Limb (tissue), 2 donors: Measurements from ENCODE around the gene H2BK1.

Experiments used
- DNase-seq, 2 donors: peaks; one replicate each; pipeline ENCODE4 v3.0.0-alpha.2; 2016; ENCODE audit errors: extremely low spot score in 2 of 2

H2BK1 gene

DNA sequence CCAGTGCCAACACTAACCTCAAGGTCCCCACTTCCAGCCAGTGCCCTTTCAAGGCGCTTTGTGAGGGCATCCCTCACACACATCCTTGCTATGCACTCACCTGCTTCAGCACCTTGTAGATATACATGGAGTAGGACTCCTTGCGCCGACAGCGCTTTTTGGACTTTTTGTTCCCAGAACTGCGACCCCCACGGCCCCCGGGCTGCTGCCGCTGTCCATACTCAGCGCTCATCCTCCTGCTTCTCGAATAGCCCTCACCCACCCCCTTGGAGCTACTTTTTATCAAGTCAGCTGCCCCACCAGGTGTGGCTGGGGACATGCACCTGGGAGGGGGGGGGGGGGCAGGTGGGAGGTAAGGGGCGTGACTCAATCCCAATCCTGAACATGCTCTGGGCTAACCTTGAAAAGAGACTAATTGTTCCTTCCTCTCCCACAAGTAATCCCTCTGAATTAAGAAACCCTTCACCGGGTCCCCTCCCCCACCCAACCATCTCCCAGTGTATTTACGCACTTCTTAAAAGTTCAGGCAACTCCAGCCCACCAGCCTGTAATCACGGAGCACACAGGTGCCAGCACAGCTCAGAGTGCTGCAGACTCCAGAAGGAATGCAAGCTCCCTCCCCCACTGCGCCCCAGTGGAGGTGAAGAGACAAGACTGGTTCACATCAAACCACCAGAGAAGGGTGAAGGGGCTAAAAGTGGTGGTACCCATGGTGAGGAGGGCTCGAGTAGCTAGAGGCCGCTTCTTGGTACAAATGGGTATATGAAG, at the start of gene H2BK1:
Gene H2BK1 (minus strand): TSS at position 402 of the 768 bp plus-strand sequence. CDS start 170 bp downstream, at position 232.
- DNase-seq: no peak

DNA sequence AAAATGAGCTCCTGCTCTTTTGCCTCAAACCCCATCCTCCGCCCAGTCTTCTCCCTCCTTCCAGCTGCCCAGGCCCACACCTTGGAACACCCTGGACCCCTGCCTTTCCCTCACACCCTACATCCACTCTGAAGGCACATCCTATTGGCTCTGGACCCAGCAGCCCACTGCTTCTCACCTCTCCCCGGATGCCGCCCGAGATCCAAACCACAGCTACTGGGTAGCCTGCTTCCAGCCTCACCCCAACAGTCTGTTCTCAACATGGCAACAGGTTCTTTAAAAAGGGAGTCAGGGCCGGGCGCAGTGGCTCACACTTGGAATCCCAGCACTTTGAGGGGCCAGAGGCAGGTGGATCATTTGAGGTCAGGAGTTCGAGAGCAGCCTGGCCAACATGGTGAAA, 47.7 kb upstream of the H2BK1 start:
- DNase-seq: no peak

DNA sequence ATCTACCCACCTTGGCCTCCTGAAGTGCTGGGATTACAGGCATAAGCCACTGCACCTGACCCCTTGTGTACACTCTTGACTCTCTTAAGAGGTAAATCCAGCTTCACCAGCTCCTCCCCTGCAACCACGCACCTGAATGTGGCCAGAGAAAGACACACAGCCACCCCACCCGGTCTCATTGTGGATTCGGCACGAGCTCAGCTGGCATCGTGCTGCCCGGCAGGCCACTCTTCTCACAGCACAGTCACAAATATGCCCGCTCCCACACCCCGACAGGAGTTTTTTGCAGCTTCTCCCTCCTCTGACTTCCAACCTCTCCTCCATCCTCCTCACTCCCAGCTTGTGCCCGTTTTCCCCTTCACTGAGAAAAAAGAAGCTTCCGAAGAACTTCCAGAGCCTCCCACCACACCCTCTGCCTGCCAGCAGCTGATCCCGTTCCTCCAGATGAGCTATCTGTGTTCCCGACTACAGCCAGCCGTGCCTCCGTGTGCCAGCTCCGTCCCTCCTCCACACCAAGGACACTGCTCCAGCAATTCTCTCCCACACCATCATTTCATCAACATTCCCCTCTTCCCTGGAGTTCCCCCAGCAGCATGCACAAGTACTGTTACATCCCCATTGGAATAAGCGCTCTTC, 46.2 kb upstream of the H2BK1 start:
- DNase-seq: no peak

DNA sequence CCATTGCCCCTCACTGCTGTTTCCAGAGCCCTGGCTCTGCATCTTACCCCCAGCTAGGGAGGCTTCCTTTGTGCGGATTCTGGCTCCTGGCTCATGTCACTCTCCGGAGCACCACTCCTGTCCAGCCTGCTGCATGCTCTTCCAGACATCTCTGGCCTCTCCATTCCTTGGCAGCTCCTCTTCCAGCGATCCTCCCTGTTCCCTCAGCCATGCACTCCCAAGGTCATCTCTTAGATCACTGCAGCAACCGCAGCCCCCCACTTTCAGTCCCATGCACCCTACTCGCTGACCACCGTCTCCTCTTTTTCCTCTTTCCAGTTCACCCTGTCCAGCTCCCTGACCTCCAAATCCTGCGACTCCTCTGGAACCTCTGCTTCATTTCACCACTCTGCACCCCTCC, 45.1 kb upstream of the H2BK1 start:
- DNase-seq: no peak

DNA sequence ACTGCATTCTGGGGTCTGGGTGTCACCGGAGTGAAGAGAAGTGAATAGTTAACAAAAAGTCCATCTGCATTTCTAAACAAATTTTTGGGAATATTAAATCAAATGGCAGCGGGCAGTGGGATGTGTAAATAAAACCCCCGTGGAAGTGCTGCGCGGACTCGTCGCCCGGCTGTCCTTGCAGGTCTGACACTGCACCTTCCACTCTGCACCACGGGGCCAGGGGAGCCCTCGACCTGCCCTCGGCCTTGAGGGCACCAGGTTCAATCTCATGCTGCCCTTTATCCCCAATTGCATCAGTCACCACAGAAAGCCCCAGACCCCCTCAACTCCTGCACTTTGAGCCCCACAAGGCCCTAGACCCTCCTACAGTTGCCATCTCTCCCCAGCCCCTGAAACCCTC, 44.6 kb upstream of the H2BK1 start:
- no peak for DNase-seq

DNA sequence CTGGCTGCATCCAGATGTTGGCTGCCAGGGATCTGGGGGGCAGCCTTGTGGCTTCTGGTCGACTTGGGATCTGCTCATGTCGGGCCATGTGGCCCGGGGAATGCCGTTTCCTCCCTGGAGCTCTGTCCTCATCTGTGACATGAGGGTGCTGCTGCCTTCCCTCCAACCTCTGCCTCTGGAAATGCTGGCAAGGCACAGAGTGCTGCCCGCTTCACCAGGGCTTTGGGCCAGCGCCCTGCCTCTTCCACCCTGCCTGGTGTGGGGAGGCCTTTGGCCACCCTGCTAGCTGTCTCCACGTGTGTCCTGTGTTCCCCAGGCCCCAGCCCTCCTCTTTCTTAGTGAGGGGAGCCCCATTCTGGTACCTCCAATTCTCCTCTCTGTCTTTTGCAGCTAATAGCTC, 44.0 kb upstream of the H2BK1 start:
- DNase-seq: no peak

DNA sequence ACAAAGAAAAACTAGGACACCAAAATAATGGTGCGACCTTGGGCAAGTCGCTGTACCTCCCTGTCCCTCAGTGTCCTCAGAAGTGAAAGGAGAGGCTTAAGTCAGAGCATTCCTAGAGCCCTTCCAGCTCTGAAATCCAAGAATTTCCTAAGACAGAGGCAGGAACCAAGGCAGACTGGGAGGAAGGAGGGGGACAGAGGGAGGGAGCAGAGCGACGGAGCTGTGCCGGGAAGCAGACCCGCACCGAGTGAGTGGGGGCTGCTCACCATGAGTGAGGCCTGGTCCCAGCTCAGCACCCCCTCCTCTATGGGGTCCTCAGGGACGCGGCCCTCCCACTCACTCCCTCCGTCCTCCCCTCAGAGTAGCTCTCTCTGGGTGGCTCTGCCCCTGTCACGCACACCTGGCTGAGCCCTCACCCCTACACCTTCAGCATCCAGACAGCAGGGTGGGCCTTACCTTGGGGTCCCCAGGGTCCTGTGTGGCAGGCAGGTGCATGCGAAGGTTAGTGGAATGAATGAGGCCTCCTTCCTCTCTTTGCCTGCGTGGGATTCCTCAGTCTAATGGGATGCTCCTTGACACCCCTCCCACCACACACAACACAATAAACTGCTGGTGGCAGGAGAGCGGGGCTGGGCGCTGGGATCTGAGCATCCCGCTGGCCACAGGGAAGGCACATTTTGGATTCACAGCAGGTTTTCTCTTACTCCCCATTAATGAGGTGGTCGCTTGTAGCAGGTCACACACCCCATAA, 42.8 kb upstream of the H2BK1 start:
- DNase-seq: no peak

DNA sequence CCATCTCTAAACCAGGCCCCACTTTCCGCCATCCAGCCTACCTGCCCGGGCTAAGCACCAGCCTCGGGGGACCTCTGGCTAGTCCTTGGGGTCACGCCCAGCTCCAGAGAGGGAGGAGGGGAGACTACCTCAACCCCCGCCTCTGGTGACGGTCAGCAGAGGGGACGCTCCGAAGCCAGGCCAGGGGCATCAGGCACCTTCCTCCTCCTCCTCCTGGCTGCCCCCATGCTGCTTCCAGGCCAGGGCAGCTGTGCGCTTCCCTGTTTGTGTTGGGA, 42.2 kb upstream of the H2BK1 start:
- no peak for DNase-seq

DNA sequence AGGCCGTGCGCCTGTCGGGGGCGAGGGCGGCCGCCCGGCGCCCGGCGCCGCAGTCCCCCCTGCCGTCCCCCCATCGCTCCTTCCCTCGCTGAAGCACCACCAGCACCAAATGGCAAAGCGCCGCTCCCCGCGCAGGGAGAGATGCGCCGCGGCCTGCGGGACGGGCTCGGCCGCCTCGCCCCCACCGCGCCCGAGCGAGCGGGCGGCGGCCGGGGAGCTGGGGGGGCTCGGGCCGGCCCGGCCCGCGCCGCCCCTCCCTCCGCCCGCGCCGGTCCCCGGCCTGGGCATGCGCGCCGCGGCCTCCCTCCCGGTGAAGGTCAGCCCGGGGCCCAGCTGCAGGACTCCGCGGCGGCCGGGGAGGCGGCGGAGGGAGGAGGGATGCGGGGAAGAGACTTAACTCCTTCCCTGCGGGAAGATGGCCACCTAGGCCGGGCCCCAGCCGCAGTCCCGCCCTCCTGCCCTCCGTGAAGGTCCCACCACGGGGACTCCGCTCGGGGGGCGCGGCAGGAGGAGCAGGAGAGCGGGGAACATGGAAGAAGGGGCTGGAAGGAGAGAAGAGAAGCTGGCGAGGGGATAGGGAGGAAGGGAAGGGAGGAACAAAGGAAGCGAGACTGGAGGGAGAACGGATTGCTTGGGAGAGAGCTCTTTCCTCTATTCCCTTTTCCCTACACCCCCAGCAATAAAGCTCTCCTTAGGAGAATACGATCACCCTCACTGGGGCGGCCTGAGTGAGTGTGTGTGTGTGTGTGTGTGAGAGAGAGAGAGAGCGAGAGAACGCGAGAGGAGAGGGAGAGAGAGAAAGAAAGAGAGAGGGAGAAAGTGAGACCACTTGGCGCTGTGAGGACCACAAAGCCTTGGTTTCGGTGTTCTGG, 41.6 kb upstream of the H2BK1 start:
- DNase-seq: peak; percentile 77 to 89

DNA sequence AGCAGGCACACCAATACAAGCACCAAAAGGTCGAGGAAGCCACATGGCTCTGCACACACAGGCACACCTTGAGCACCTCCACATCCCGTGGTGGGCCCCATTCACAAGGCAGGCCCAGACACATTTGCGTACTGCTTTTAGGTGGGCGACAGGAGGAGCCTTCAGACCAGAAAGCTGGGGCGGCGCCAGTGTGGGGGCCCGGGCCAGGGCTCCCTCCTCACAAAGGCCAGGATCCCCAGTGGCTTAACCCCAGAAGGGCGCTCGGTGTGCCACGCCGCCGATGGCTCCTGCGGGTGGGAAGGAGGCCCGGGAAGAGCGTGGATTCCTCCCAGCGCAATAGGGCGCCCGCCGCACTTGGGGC, 41.0 kb upstream of the H2BK1 start:
- DNase-seq: peak in 1 of 2 donors; percentile 59

DNA sequence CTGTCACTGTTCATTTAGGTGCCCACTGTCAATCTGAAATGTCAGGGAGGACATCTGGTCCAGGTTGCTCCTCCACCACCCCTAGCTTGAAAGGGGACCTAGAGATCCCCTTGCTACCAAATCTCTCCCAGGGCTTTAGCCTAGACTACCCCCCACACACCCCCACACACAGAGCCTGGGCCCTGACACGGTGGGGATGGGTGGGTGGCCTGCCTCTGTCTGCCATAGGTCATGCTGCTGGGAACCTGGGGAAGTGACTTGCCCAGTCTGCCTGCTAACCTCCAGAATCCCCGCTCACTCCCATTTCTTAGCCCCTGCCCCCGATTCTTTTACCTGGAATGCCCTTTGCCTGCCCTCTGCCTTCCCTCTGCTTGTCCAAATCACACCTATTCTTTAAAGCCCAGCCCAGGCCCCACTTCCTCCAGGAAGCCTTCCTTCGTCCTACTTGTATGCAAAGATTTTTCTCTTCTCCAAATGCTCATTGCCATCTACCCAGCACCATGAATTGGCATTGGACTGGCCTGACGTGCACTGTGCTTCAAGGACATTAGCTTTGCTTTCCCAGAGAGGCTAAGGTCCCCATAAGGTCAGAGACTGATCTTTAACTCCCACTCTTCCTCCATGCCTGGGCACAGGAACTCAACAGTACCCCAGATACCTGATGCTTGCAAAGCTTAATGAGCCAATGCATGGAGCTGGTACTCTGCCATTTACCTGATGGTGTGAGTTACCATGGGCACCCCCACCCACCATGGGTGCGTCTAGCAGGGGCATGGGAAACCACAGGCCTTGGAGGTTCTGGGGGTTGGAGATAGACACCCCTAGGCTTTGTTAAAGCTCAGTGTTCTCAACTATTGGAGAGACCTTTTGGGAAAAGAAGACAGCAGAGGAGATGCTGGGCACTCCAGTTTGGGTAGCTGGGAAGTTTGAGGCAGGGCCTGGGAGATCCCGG, 40.2 kb upstream of the H2BK1 start:
- no peak for DNase-seq

DNA sequence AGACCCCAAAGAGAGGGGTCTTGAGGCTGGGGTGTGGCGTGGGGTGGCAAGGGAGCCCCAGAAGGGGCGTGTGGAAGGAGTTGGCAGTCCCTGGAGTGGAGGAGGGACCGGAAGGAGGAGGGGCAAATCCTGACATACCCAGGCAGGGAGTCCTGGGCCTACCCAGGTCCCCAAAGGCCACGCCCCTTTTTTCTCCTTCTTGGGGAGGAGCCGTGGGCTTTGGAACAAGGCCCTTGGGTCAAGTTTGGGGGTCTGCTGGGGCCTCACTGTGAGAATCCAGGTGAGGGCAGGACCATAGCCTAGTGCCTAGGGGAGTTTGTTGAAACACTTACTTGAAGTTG, 39.4 kb upstream of the H2BK1 start:
- peak; percentile 64 to 69 for DNase-seq

DNA sequence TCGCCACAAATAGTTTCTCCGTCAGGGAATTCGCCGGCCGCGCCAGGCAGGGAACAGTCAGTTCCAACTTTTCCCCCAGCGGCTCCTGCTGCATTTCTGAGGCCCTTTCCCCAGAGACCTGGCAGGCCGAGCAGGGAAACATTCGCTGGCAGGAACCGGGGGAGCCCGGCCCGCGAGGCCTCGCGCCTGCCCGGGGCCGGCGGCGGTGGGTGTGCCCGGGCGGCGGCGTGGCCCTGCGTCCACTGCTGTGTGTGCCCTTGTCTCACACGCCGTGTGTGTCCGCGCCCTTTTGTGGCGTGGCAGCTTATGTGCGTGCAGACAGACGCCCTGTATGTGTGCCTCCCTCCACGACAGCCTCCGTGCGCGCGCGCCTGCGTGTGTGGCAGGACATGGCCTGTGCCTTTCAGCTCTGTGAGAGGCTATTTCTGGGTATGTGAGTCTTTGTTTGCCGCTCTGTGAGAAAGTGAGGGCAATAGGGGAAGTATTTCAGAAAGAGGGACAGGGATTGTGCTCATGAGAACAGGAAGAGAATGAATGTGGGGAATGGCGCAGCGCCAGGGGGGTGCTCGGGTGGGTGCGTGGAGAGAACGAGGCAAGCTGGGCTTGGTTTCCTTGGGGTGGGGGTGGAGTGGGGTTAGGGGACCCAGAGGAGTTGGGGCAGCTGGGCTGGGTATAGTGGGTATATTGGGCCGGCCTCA, 38.9 kb upstream of the H2BK1 start:
- DNase-seq: peak; percentile 36 to 78

DNA sequence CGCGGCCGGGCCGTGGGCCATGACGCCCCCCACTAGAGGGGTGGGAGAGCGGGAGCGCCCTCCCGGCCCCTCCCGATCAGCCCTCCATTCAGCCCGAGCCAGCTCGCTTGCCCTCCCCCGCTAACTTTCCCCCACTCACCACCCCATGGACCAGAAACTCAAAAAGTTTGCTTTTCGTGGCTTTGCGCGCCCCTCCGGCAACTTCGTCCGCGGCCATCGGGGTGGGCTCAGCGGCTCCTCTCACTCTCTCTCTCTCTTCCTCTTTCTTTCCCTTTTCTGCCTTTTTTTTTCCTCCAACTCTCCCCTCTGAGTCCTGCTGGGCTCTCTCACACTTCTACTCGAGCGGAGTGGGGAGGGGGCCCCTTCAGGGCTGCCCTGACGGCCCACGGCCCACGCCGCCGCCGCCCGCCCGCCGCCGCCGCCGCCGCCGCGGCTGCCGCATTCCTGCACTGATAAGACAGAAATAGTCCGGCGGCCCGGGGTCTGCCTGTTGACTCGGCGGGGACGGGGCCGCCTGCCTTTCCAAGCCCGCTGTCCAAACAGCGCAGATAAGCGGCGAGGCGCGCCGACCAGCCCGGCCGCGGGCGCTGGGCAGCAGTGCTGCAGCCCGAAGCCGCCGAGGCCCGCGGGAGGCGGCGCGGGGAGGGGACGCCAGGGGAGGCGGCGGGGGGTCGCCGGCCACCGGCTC, 38.2 kb upstream of the H2BK1 start, which contains the start of gene SMARCD3:
Gene SMARCD3 (minus strand): TSS at position 349 of the 688 bp plus-strand sequence. CDS start 132 bp downstream, at position 217.
- DNase-seq: peak; percentile 79 to 87

DNA sequence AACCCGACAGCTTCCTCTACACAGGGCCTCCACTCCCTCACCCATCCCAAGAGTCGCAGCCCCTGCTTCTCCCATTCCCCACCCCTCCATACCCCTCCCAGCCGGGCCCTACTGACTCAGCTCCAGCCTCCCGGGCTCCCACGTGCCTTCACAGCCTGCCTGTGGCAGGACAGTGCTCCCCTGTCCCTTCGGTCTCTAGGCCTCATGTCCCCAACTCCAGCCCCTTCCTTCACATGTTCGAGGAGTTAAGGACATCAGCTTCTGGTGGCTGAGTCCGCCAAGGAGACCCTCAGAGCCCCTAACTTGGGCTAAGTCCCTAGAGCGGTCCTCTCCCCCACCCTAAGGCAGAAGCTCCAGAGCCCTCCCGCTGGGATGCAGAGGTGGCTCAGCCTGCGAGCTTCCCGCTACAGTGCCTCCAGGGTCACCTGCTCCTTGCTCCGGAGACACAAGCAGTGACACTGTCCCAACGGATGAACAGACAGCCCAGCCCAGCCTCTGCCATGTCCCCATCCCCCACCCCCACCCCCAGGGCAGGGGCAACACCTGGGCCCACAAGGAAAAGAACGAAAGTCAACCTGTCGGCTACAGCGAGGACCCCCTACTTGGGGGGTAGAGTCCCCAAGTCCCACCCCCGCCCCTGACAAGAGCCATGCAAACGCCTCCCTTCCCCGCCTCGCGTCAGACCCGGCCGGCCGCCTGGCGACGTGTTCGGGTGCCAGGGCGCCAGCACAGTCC, 37.5 kb upstream of the H2BK1 start:
- DNase-seq: peak in 1 of 2 donors; percentile 66

DNA sequence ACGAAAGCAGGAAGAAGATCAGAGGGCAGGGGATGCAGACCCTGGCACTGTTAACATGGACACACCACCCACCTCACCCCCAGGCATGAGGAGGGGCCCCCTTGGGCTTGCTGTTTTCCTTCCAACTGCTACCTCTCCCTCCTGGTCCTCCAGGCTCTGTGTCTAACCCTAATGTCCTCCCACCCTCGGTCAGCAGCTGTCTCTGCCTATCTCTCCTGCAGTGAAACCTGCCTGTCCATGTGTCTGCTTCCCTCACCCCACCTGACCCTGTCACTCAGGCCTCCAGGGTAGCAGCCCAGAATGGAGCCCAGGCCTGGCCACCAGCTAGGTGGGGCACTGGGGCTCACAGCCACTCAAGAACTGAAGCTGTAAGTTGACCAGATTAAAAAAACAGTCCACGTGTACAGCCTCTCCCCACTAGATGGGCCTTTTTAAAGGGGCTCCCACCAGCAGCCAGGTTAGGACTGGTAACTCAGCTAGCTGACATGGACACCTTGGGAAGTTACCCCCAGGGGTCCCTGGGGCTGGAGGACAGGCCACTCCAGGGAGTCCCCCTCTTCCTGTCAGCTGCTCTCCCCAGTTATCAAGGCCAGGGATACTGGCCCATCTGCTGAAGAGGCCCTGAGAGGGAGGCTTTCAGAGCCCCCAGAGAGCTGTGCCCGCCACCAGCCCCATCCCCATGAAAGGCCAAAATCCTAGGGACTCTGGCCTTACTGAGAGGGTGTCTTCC, 36.7 kb upstream of the H2BK1 start:
- peak; percentile 66 to 74 for DNase-seq

DNA sequence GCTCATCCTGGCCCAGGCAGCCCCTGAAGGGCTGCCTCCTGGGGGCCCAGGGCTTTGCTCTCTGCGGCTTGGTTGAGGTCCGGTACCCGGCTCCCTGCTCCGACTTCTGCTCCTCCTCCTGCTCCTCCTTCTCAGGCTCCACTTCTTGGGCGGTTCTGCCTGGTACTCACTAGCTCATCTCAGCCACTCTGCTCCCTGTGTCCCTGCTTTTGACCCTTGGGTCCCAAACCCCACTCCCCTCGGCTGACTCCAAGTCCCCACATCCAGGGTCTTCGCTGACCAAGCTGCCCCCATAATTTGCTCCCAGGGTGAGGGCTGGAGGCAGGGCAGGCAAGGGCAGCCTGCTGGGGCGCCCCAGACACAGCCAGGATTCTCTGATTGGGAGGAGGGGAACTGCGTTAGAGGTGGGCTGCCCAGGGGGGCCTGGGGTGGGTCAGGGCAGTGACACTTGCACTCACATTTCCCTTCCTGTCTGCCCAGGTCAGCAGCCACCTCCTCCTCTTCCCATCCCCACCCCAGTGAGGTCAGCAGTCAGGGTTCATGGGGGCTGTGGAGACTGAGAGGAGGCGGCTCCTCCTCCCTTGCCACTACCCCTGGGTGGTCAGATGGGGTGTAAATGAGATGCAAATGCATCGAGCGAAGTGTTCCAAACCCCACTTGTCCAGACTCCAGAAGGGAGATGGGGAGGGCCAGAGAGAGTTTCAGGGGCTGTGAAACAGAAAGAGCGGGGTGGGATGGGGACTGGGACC, 36.0 kb upstream of the H2BK1 start:
- DNase-seq: no peak
